K562 (cell line): ENCODE results near the gene CASKIN1.

ENCODE experiments used
- CBX3 ChIP-seq, 2 experiments: IDR thresholded peaks; 1 replicate in 1 of 2; 2 replicates in 1 of 2; pipeline ENCODE4 v1.6.1; 2012; ENCODE audit warnings: inconsistent platforms in 2 of 2, low read length in 2 of 2, borderline replicate concordance in 1 of 2, control low read depth in 1 of 2
- HCFC1 ChIP-seq: IDR thresholded peaks from 2 replicates; pipeline ENCODE4 v1.6.1; 2012; ENCODE audit warnings: low read depth, low read length, improper control_type of control experiment
- KLF1 ChIP-seq: fragments of 450-650 bp; IDR thresholded peaks from 2 replicates; pipeline ENCODE4 v1.6.1; 2016; ENCODE audit warnings: missing genetic modification characterization, missing compliant biosample characterization
- SPI1 ChIP-seq: IDR thresholded peaks from 2 replicates; pipeline ENCODE4 v1.6.1; 2011; ENCODE audit warnings: low read depth, low read length, control low read depth, borderline replicate concordance
- SRF ChIP-seq, 2 experiments: fragments of 250-450, 450-650 bp in 1 of 2; sonication (Bioruptor Pico) in 1 of 2; sonication (generic) in 1 of 2; formaldehyde crosslinking; IDR thresholded peaks; 2 replicates each; pipeline versions ENCODE4 v1.5.0 to v1.5.1; 2020 to 2022; ENCODE audit warnings: mild to moderate bottlenecking in 1 of 2, missing genetic modification reagents in 1 of 2
- TF ChIP-seq, protein P1 (sequence below): fragments of 450-650 bp; formaldehyde crosslinking; IDR thresholded peaks from 2 replicates; pipeline ENCODE4 v1.4.0; 2020; ENCODE audit warnings: mild to moderate bottlenecking
- TF ChIP-seq, protein P2 (sequence below), 3 experiments: IDR thresholded peaks in 2 of 3; conservative IDR thresholded peaks in 1 of 3; 2 replicates each; pipeline ENCODE4 v1.5.1; 2011 to 2012; ENCODE audit warnings: low read length in 3 of 3, mild to moderate bottlenecking in 3 of 3, control low read depth in 2 of 3, improper control_type of control experiment in 1 of 3, inconsistent platforms in 1 of 3, low read depth in 1 of 3, mixed read lengths in 1 of 3, moderate library complexity in 1 of 3; ENCODE audit not compliant: insufficient read depth in 2 of 3

GRCh38 chr16:2211923-2212347, 15.5 kb upstream of the CASKIN1 start:
- TF ChIP-seq KLF1 = no peak
- TF ChIP-seq CBX3 (IDR thresholded peaks at IDR 0.05; ENCODE audit: borderline replicate concordance in 1 of 2, low read length in 2 of 2) = no peak
- TF ChIP-seq HCFC1 = no peak
- no peak for TF ChIP-seq SRF (CRISPR knock-in tag; IDR thresholded peaks at IDR 0.05)
- no peak for TF ChIP-seq SPI1
- TF ChIP-seq, protein P1, sequence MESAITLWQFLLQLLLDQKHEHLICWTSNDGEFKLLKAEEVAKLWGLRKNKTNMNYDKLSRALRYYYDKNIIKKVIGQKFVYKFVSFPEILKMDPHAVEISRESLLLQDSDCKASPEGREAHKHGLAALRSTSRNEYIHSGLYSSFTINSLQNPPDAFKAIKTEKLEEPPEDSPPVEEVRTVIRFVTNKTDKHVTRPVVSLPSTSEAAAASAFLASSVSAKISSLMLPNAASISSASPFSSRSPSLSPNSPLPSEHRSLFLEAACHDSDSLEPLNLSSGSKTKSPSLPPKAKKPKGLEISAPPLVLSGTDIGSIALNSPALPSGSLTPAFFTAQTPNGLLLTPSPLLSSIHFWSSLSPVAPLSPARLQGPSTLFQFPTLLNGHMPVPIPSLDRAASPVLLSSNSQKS (CRISPR knock-in tag) = no peak
- TF ChIP-seq, protein P2, sequence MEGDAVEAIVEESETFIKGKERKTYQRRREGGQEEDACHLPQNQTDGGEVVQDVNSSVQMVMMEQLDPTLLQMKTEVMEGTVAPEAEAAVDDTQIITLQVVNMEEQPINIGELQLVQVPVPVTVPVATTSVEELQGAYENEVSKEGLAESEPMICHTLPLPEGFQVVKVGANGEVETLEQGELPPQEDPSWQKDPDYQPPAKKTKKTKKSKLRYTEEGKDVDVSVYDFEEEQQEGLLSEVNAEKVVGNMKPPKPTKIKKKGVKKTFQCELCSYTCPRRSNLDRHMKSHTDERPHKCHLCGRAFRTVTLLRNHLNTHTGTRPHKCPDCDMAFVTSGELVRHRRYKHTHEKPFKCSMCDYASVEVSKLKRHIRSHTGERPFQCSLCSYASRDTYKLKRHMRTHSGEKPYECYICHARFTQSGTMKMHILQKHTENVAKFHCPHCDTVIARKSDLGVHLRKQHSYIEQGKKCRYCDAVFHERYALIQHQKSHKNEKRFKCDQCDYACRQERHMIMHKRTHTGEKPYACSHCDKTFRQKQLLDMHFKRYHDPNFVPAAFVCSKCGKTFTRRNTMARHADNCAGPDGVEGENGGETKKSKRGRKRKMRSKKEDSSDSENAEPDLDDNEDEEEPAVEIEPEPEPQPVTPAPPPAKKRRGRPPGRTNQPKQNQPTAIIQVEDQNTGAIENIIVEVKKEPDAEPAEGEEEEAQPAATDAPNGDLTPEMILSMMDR (IDR thresholded peaks at IDR 0.05 in 2 of 3, conservative IDR thresholded peaks at IDR 0.05 in 1 of 3; ENCODE audit: insufficient read depth in 2 of 3, low read depth in 1 of 3, low read length in 3 of 3) = no peak
